Lung microvascular endothelial cell (primary cell): ENCODE results near the gene RUFY3. TPM values are rescaled to one million over a fixed set of nuclear protein-coding genes. Genes with fewer than 3 reads are reported as not detected.
A peak's percentile ranks its signal among the peaks of the same experiment; 100 is the strongest.

Source experiments
- DNase-seq, 2 donors: peaks; one replicate each; pipeline versions ENCODE4 v3.0.0 to v3.0.0-alpha.2; 2010; ENCODE audit warnings: low read depth in 2 of 2
- total RNA-seq: library from RNA; depleted of rRNA; stranded (reverse); fragments of >200 nt; gene quantifications from 2 replicates; pipeline ENCODE4 v1.2.1, GENCODE V29; 2014

Gene RUFY3
- total RNA-seq, 1 donor from 2014 or later, result 30.2 TPM

DNA sequence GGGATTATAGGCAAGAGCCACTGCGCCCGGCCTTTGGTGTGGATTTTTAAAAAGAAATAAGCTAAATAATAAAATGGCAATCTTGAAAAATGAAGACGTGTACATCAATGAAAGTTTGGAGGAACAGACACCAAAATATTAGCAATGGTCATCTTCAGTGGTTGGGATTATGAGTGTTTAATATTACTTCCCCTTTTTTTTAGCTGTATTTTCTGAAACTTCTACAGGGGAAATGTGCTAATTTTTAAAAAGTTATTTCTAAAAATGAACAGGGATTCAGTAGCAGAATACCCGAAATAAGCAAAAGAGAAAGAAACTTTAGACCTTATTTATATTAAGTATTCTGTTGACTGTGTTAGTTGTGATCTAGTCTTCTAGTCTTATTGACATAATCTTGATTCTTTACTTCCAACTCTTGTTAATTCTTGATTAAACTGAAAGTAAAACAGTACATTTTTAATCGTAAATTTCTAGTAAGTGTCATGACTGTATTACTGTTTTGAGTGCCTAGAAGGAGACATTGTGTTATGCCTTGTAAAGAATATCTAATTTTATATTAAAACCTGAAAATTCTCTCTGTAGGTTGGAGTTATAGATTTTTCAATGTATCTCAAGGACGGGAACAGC is 51.3 kb downstream of the RUFY3 start:
- DNase-seq, result no peak

DNA sequence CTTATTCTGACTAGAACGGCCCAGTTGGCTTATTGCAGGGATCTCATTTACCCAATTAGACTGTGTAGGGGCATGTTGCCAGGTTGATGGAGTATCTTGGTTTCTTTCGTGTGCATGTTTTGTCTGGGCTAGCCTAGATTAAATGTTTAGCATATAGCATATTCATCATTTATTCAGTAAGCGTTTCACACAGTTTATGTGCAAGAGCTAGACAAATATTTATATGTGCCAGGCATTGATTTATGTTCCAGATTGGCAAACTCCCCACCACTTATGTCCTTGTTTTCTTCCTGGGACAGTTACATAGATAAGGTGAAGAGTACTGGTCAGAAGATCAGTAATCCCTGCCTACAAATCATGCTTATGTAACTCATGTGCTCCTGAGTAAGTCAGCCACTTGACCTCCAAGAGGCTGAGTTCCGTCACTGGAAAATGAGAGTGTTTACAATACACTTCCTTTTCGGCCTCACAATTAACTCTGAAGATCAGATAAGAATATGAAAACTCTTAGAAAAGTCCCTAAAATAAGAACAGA is 57.2 kb downstream of the RUFY3 start:
- peak in 1 of 2 donors; percentile 94 for DNase-seq

DNA sequence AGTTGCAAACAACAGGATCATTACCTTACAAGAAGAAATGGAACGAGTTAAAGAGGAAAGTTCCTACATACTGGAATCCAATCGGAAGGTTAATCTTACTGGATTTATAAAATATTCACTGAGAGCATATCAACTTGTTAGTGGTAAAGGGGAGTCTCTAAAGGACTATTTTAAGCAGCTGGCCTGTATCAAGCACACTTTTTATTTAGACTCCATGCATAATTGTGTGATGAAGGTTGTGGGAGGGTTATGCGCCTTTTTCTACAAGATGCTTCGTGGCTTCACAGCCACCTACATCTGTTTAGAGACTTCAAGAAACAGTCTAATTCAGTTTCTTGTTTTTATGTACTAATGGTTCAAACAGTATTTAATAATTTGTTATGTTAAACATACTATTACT is 61.3 kb downstream of the RUFY3 start:
- no peak for DNase-seq

DNA sequence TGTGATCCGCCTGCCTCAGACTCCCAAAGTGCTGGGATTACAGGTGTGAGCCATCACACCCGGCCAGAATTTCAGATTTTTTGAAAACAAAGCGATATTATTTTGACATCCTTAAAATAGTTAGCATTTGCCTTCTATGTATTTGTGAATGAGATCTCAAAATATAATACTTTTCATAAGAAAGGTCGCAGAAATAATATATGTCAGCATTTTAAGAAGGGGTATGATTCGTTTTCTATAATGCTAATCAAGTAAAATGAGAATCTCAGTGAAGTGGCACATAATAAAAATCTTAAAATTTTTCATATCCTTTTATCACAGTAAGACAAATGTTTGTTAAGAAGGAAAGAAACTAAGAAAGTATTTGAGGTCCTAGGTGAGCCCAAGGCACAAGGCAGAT is 65.7 kb downstream of the RUFY3 start:
- DNase-seq, result no peak

DNA sequence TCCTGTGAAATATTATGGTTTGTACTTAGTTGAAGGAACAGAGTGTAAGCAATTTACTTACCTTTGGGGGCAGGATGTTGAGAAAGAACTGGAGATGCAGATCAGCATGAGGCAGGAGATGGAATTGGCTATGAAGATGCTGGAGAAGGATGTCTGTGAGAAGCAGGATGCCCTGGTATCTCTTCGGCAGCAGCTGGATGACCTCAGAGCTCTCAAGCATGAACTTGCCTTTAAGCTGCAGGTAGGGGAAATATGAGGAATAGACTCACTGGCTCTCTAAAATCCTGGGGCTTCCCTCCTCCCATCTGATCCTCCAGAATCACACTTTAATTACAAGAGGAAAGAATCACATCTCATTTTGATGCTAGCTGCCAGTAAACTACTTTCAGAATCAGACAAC is 67.0 kb downstream of the RUFY3 start:
- no peak for DNase-seq

DNA sequence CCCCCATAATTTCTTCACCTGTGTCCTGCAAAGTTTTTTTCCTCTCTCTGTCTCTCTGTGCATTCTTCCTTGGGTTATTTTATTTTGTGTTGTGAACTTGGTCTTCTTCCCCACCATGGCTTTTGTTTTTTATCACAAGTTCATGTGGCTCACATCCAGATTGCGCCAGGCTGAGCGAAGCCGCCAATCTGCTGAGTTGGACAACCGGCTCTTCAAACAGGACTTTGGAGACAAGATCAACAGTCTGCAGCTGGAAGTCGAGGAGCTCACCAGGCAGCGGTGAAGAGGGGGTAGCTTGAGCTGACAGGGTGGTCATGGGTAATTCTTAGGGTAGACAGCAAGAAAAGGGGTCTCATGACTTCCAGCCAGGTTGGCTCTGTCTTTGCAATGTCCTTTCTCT is 71.9 kb downstream of the RUFY3 start:
- no peak for DNase-seq

DNA sequence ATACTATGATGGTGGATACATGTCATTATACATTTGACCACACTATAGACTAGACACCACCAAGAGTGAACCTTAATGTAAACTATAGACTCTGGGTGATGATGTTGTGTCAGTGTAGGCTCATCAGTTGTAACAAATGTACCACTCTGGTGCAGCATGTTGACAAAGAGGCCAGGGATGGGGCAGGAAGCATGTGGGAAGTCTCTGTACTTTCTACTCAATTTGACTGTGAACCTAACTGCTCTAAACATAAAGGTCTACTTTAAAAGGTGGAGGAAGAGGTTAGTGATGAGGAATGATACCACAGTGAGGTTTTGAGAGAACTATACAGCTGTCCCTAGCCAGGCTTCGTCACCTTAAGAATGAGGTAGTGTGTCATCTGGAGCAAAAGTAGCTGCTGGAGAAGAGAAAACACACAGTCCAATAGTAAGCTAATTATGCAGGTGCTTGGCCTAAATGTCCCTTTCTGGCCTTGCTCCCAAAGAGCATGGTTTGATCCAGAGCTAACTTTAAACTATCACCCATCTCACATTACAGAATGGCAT is 79.6 kb downstream of the RUFY3 start:
- DNase-seq, result no peak

DNA sequence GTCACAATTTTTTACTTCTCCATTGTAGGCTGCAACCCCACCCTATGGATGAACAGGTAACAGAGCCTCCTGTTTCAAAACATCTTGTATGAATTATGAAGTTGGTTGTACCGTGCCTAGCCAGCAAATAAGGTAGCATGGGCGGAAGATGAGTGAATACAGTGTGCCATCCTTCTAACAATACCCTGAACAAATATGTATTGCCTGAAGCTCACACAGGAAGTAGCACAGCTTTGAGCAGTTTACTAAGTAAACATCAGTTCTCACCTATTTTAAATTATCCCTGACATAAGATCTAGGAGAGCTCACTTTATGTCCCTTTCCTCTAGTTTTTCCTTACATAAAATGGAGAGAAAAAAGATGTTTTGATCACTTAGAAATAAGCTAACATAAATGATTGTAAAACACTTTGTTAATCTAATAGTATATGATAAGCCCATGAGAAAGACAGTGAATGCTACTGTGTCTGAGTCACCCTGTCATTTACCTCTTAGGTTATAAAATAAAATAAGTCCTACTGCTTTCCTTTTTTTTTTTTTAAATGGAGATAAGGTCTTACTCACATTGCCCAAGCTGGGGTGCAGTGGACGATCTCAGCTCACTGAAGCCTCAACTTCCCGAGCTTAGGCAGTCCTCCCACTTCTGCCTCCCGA is 81.3 kb downstream of the RUFY3 start:
- no peak for DNase-seq

DNA sequence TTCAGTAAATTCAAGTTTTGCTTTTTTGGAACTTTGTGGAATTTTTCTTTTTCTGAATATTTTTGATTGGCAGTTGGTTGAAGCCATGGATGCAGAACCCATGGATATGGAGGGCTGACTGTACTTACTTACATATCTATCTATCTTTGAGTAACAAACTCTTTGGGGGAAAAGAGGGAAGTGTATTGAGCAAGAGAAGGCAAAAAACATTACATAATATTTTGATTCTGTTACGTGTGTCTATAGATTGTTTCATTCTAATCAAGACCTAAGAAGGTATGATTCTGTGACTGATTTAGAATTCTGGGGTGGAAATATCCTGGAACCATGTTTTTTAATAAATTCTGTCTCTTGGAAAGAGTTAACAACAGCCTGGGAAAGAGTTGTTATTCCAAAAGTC is 86.4 kb downstream of the RUFY3 start:
- DNase-seq, result no peak

DNA sequence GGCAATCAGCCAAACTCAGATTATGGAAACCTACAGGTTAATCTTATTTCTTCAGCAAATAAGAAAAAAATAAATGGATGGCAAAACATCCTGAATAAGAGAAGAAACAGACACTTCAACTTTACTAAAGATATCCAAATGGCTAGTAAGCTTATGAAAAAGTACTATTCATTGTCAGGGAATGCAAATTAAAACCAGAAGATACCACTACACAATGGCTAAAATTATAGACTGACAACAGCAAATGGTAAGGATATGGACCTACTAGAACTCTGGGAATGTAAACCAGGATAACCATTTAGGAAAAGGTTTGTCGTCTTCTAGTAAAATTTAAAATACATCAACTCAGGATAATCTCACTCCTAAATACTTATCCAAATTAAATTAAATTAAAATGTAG is 93.6 kb downstream of the RUFY3 start:
- DNase-seq, result no peak

DNA sequence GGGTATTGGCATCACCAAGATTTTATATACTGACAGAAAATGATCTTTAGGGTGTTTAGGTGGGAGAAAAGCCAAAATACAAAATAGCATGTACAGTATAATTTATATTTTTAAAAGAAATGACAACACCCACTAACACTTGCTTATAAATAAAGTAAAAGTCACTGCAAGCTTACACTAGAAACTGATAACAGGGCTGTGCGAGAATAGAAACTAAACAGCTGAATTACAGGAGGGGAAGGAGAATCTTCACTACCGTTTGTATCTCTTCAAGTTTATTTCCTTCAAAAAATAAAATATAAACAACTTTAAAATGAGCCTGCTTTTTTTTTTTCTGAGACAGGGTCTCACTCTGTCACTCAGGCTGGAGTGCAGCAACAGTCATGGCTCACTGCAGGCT is 95.1 kb downstream of the RUFY3 start:
- DNase-seq, result no peak

DNA sequence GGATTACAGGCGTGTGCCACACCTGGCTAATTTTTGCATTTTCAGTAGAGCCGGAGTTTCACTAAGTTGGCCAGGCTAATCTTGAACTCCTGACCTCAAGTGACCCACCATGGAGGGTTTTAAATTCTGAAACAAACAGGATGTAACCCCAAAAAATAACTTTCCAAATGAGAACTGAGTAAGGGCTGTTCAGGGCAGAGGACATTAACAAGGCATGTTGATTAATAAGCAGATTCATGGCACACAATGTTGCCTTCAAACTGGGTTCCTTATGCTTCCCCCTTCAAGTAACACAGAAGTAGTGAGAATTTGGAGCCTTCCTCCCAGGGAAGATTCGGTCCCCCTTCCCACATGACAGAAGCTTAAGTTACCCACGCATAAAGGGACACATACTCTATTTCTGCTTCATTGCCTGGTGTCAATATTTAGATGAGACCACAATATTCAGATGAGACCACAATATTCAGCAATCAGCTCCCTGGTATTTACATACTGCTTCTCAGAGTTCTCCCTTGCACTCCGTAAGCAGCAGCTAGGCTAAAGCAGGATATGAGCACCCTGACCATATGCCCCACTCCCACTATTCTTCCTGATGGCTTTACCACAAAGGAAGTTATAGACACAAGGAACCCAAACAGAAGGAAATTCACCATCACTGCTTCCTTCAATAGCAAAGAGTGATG is 96.5 kb downstream of the RUFY3 start:
- DNase-seq, result peak in 1 of 2 donors; percentile 10

DNA sequence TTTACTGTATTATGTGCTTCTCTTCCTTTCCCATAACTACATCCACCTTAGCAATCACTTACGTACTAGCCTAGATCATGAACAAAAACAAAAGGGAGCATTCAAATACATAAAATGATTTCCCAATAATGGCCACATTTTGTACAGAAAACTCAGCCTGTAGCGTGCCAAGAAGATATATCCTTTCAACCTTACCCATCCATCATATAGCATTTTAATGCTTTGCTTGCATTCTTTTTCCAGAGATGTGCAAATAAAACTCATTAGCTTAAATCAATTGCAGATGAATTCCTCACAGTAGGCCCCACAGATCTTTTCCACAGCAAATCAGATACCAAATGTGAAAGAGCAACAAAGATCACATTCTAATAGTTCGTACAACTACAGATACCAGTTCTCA is 97.2 kb downstream of the RUFY3 start:
- DNase-seq, result no peak

DNA sequence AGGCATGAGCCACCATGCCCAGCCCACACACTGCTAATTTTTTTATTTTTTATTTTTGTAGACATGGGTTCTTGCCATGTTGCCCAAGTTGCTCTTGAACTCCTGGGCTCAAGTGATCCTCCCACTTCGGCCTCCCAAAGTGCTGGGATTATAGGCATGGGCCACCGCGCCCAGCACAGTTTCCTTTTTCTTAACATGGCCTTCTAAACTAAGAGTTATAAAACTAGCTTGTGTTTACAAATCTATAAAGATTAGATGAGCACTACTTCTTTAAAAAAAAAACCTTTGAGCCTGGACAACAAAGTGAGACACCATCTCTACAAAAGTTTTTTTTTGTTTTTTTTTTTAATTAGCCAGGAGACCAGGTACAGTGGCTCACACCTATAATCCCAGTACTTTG is 107.3 kb downstream of the RUFY3 start:
- DNase-seq, result no peak

DNA sequence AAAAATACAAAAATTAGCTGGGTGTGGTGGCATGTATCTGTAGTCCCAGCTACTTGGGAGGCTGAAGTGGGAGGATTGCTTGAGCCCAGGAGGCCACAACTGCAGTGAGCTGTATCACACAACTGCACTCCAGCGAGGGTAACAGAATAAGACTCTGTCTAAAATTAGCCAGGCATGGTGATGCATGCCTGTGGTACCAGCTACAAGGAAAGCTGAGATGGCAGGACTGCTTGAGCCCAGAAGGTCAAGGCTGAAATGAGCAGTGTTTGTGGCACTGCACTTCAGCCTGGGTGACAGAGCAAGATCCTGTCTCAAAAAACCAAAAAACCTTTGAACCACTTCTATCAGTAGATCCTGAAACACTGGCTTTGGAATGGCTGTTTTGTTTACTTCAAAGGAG is 107.7 kb downstream of the RUFY3 start:
- no peak for DNase-seq

DNA sequence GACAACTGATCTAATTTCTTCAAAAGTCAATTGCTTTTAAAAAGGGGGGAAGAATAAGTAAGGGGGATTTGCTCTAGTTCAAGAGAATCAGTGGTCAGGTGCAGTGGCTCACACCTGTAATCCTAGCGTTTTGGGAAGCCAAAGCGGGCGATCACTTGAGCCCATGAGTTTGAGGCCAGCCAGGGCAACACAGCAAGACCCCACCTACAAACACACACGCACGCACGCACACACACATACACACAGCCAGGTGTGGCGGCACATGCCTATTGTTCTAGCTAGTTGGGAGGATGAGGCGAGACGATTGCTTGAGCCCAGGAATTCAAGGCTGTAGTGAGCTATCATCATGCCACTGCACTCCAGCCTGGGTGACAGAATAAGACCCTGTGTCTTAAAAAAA is 108.3 kb downstream of the RUFY3 start:
- DNase-seq, result no peak

DNA sequence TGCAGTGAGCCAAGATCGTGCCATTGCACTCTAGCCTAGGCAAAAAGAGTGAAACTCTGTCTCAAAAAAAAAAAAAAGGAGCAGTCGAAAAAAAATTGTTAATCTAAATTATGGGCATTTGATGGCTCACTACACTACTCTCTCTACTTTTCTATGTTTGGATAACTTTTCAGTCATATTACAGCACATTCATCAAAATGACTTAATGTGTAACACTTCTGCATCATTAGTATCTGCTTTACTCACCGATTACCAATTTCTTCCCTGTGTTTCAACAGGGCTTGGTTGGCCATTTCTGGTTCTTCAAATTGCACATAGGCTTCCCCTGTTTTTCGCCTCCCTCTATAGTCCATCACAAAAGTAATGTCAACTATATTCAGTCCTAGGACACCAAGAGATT is 109.5 kb downstream of the RUFY3 start:
- no peak for DNase-seq

DNA sequence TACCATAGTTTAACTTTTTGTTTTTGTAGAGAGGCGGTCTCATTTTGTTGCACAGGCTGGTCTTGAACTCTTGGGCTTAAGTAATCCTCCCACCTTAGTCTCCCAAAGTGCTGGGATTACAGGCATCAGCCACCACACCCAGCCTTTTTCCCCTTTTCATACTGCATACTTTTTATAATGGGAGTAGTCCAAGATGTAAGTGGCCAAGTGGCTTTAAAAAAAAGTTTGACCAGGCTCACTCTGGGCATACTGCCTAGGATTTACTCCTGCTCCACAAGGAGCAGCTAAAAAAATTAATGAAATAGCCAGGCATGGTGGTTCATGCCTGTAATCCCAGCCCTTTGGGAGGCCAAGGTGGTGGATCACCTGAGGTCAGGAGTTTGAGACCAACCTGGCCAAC is 111.9 kb downstream of the RUFY3 start:
- DNase-seq, result no peak

DNA sequence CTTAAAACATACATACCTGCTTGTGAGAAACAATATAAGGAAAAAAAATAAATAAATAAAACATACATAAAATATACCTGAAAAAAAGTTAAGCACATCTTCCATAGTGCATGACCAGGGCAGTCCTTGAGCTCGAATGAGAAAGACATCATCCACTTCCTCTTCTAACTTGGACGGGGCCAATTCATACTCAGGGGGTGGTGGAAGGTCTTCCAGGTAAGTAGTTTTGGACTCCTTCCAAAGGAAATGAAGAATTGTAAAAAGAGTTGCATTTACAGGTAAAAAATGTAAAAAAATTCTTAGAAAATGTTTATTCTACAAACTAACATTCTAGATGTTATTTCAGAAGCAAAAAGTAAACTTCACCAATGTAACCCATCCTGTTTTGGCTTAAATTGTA is 114.3 kb downstream of the RUFY3 start:
- no peak for DNase-seq

DNA sequence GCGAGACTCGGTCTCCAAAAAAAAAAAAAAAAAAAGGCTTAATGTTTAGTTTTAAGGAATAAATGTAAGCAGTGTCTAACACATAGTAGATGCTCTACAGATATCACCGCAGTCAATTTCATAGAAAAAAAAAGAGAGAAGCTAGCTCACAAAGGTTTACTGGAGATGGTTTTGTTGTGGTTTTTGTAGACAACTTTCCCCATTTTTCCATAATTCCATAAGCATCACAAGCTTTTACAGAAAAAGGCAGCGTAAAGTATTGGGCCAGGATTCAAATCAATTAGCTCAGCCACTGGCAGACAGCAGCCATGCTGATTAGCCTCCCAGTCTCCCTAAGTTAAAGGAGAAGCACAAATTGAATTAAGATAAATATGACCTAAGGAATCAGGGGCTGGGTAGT is 116.4 kb downstream of the RUFY3 start:
- DNase-seq, result peak; percentile 25 to 29

DNA sequence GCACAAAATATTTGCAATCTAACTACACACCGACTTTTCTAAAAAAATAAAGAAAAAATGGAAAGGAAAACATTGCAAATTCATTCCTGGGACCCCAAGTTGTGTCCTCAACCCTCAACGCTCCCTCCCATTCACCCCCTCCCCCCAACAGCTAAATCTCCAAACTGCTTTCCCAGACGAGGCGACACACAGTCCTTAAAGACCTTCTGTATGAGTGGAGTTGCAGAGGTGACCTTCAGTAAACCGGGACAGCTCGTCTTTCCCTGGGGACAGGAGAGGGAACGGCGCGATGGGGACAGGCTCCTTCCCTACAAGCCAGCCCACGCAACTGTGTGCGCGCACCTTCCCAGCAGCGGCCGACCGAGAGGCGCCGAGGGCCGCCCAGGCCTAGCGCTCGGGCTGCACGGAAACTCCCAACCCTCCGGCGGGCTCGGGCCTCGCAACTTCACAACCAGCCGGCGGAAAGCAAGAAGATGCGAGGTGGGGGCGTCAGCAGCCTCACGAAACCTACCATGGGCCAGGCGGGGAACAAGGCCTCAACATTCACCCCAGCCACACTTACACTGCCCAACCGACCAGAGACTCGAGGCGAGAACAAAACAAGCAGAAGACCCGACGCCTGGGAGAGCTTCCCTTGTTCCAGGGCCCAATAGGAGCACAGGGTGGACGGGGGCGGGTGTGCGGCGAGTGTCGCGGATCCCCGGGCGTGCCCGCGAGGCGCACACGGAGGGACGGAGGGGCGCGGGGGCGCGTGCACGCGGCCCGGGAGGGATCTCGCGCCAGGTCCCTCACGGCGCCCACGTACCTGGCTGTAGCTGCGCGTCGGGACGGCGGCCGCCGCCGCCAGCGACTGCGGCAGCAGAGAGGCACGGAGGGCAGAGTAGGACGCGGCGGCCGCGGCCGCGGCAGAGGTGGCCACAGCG is 117.2 kb downstream of the RUFY3 start:
- DNase-seq, result peak; percentile 79 to 84
